MM.1S (cell line): ENCODE measurements around the gene SPEG.

Experiments
- DNase-seq: peaks from one replicate; pipeline ENCODE4 v3.0.0-alpha.2; 2015
- H2AFZ ChIP-seq: fragments of 300-600 bp; sonication (generic); 2 replicates; pipeline ENCODE4 v1.6.0; 2016; ENCODE audit warnings: antibody characterized with exemption, low read length
- H3F3A ChIP-seq: fragments of 300-600 bp; sonication (generic); 2 replicates; pipeline ENCODE4 v1.6.1; 2016; ENCODE audit warnings: mild to moderate bottlenecking, antibody characterized with exemption, low read length, moderate library complexity, mixed read lengths; ENCODE audit not compliant: insufficient read depth
- H3K27ac ChIP-seq: fragments of 300-600 bp; sonication (generic); 2 replicates; pipeline ENCODE4 v1.5.1; 2016; ENCODE audit warnings: mild to moderate bottlenecking, low read length
- H3K27me3 ChIP-seq: fragments of 300-600 bp; sonication (generic); replicated peaks from 2 replicates; pipeline ENCODE4 v1.6.0; 2016; ENCODE audit warnings: low read length; ENCODE audit not compliant: insufficient read depth
- H3K36me3 ChIP-seq: fragments of 300-600 bp; sonication (generic); replicated peaks from 2 replicates; pipeline ENCODE4 v1.6.1; 2016; ENCODE audit warnings: mild to moderate bottlenecking, low read length, mixed read lengths; ENCODE audit not compliant: insufficient read depth
- H3K4me1 ChIP-seq: fragments of 300-600 bp; sonication (generic); 2 replicates; pipeline ENCODE4 v1.6.1; 2016; ENCODE audit warnings: low read length, mixed read lengths
- H3K4me2 ChIP-seq: fragments of 300-600 bp; sonication (generic); 2 replicates; pipeline ENCODE4 v1.6.0; 2016; ENCODE audit warnings: low read depth, low read length
- H3K4me3 ChIP-seq: fragments of 300-600 bp; sonication (generic); 2 replicates; pipeline ENCODE4 v1.5.1; 2016; ENCODE audit warnings: low read length, mixed read lengths
- H3K79me2 ChIP-seq: fragments of 300-600 bp; sonication (generic); 2 replicates; pipeline ENCODE4 v1.6.1; 2016; ENCODE audit warnings: mixed run types, low read length, mixed read lengths
- H3K9ac ChIP-seq: fragments of 300-600 bp; sonication (generic); 2 replicates; pipeline ENCODE4 v1.6.1; 2016; ENCODE audit warnings: low read length, mixed read lengths
- H3K9me2 ChIP-seq: fragments of 300-600 bp; sonication (generic); replicated peaks from 2 replicates; pipeline ENCODE4 v1.6.1; 2016; ENCODE audit warnings: mild to moderate bottlenecking, low read length, mixed read lengths; ENCODE audit not compliant: insufficient read depth
- H3K9me3 ChIP-seq: fragments of 300-600 bp; sonication (generic); replicated peaks from 2 replicates; pipeline ENCODE4 v1.6.1; 2016; ENCODE audit warnings: mild to moderate bottlenecking, low read length, mixed read lengths; ENCODE audit not compliant: insufficient read depth
- H4K20me1 ChIP-seq: fragments of 300-600 bp; sonication (generic); 2 replicates; pipeline ENCODE4 v1.6.1; 2016; ENCODE audit warnings: mild to moderate bottlenecking, low read length, moderate library complexity, mixed read lengths; ENCODE audit not compliant: insufficient read depth
- CTCF ChIP-seq: fragments of 300-600 bp; sonication (generic); IDR thresholded peaks from 2 replicates; pipeline ENCODE4 v1.5.1; 2016; ENCODE audit warnings: antibody characterized with exemption, low read length, mixed read lengths
- EZH2 ChIP-seq: fragments of 300-600 bp; sonication (generic); optimal IDR thresholded peaks from 2 replicates; pipeline ENCODE3; 2017; ENCODE audit warnings: low read depth, mild to moderate bottlenecking, antibody characterized with exemption, low read length, mixed read lengths
- EZH2phosphoT487 ChIP-seq: fragments of 300-600 bp; sonication (generic); IDR thresholded peaks from 2 replicates; pipeline ENCODE4 v1.6.1; 2018; ENCODE audit warnings: antibody characterized with exemption, low read length

Gene SPEG

GRCh38 chr2:219514196-219514761 is 79.6 kb downstream of the SPEG start, which contains the start of gene ASIC4:
TSS of gene ASIC4 (plus strand) at chr2:219514482. CDS start at chr2:219514725, 243 bp downstream.
- Histone ChIP-seq H3K36me3 (no peaks in the 10 kb centered on the region), H3K79me2 (no peaks in the 10 kb centered on the region), H3K9me3 (no peaks in the 10 kb centered on the region), H3K9ac (no peak within 1 kb of the TSS), H3K27me3 (peaks cover 98% of the 10 kb centered on the region), H3K27ac (no peak within 1 kb of the TSS), H3K4me1 (no peaks in the 10 kb centered on the region), H3K4me3 (no peak within 1 kb of the TSS), H3F3A (no peaks in the 10 kb centered on the region), H3K9me2 (no peaks in the 10 kb centered on the region), H2AFZ (no peak within 1 kb of the TSS), H4K20me1 (no peaks in the 10 kb centered on the region), H3K4me2 (no peak within 1 kb of the TSS)
- TF ChIP-seq CTCF = no peak
- TF ChIP-seq EZH2phosphoT487 = no peak
- TF ChIP-seq EZH2 = no peak
- DNase-seq = no peak

- Histone ChIP-seq H3K79me2 (no peaks in the 10 kb centered on the region), H4K20me1 (no peaks in the 10 kb centered on the region), H2AFZ (no peak overlapping the region), H3K27ac (no peak overlapping the region), H3K36me3 (no peaks in the 10 kb centered on the region), H3K4me2 (no peak overlapping the region), H3K4me3 (no peak overlapping the region), H3K4me1 (no peaks in the 10 kb centered on the region), H3K9me2 (no peaks in the 10 kb centered on the region), H3F3A (no peaks in the 10 kb centered on the region), H3K9ac (no peak overlapping the region), H3K9me3 (no peaks in the 10 kb centered on the region), H3K27me3 (peaks cover 99% of the 10 kb centered on the region)
- TF ChIP-seq EZH2 (no peak), EZH2phosphoT487 (no peak), CTCF (no peak)
- no peak for DNase-seq
Measured at GRCh38 chr2:219514836-219515235, 80.2 kb downstream of the SPEG start.

GRCh38 chr2:219515874-219516629 is 81.4 kb downstream of the SPEG start:
- Histone ChIP-seq H3K4me2 (no peak overlapping the region), H3K4me1 (no peaks in the 10 kb centered on the region), H3F3A (no peaks in the 10 kb centered on the region), H3K27me3 (peaks cover 99% of the 10 kb centered on the region), H3K9me3 (no peaks in the 10 kb centered on the region), H3K4me3 (no peak overlapping the region), H3K9me2 (no peaks in the 10 kb centered on the region), H2AFZ (no peak overlapping the region), H3K9ac (no peak overlapping the region), H3K36me3 (no peaks in the 10 kb centered on the region), H3K79me2 (no peaks in the 10 kb centered on the region), H3K27ac (no peak overlapping the region), H4K20me1 (no peaks in the 10 kb centered on the region)
- TF ChIP-seq EZH2 (no peak), EZH2phosphoT487 (no peak), CTCF (no peak)
- no peak for DNase-seq
